HCT116 (cell line): Measurements from ENCODE around the gene HSPA1A. TPM values are rescaled to one million over a fixed set of nuclear protein-coding genes. Genes with fewer than 3 reads are reported as not detected.
"Not testable (repeated sequence)": the region's sequence is repeated elsewhere in the genome, so short reads cannot be mapped to it uniquely, and the experiment has no call there.

ENCODE experiments used
- ATAC-seq: fragments of 200-7000 bp; cut with Tn5 transposase; 2 replicates; pipeline ENCODE4 v1.9.1; 2020; ENCODE audit warnings: mild to moderate bottlenecking, moderate library complexity
- BruUV-seq: library from RNA; stranded (reverse); fragments of 400-500 nt; replicated peaks from 2 replicates; lab custom pipeline; 2021; lab: Mats Ljungman, UMichigan
- CTCF ChIA-PET: fragments of 300-600 bp; sonication (Branson Sonifier 250); formaldehyde crosslinking; loops from one replicate; lab custom pipeline; 2021; ENCODE audit warnings: antibody characterized with exemption; lab: Charles Lee
- POLR2A ChIA-PET: fragments of 300-600, 350-600 bp; sonication (Branson Sonifier 250); formaldehyde crosslinking; loops from one replicate; lab custom pipeline; 2021; ENCODE audit warnings: antibody characterized with exemption; lab: Charles Lee
- RAD21 ChIA-PET, 2 experiments: fragments of 300-600 bp; sonication (Branson Sonifier 250); formaldehyde crosslinking; loops; one replicate each; lab custom pipeline; 2023; ENCODE audit warnings: low total read pairs in 2 of 2; ENCODE audit not compliant: uncharacterized antibody in 2 of 2, unreplicated experiment in 2 of 2, low non-redundant PET in 1 of 2; lab: Charles Lee
- DNase-seq: peaks from one replicate; pipeline ENCODE4 v3.0.0-alpha.2; 2010; ENCODE audit warnings: low read depth, low spot score
- H2AFZ ChIP-seq: fragments of 200-600 bp; shearing (Covaris generic), sonication (generic); 2 replicates; pipeline ENCODE4 v1.6.1; 2017; ENCODE audit warnings: low read depth, mixed run types, mixed read lengths, antibody characterized with exemption, low read length; ENCODE audit not compliant: poor library complexity, severe bottlenecking
- H3K27ac ChIP-seq: 2 replicates; pipeline ENCODE4 v1.5.1; 2012; ENCODE audit warnings: low read depth, low read length
- H3K27me3 ChIP-seq: fragments of 200-600 bp; sonication (generic); 2 replicates; pipeline ENCODE4 v1.6.1; 2016; ENCODE audit warnings: mixed run types, low read length, mixed read lengths; ENCODE audit not compliant: insufficient read depth
- H3K36me3 ChIP-seq, 2 experiments: fragments of 200-500 bp in 1 of 2; fragments of 200-600 bp in 1 of 2; sonication (Bioruptor generic) in 1 of 2; sonication (generic) in 1 of 2; 2 replicates each; pipeline versions ENCODE4 v1.5.1 to v1.6.1; 2014 to 2016; ENCODE audit warnings: low read length in 2 of 2, inconsistent platforms in 1 of 2, mixed read lengths in 1 of 2, mixed run types in 1 of 2; ENCODE audit not compliant: insufficient read depth in 2 of 2, control insufficient read depth in 1 of 2
- H3K4me1 ChIP-seq, 2 experiments: fragments of 200-600 bp in 1 of 2; sonication (generic) in 1 of 2; 2 replicates each; pipeline versions ENCODE4 v1.5.1 to v1.6.1; 2012 to 2017; ENCODE audit warnings: low read length in 2 of 2, inconsistent platforms in 1 of 2, mild to moderate bottlenecking in 1 of 2, mixed read lengths in 1 of 2, mixed run types in 1 of 2, moderate library complexity in 1 of 2; ENCODE audit not compliant: insufficient read depth in 2 of 2, control insufficient read depth in 1 of 2
- H3K4me2 ChIP-seq: fragments of 200-600 bp; sonication (generic); 2 replicates; pipeline ENCODE4 v1.6.1; 2017; ENCODE audit warnings: mixed run types, low read length, mixed read lengths
- H3K4me3 ChIP-seq, 2 experiments: fragments of 200-600 bp in 1 of 2; sonication (generic) in 1 of 2; replicated peaks in 1 of 2; 2 replicates each; pipeline ENCODE4 v1.5.1; 2011 to 2016; ENCODE audit warnings: low read length in 2 of 2, control low read depth in 1 of 2, low read depth in 1 of 2, mild to moderate bottlenecking in 1 of 2, mixed read lengths in 1 of 2, mixed run types in 1 of 2
- H3K79me2 ChIP-seq: fragments of 200-600 bp; sonication (generic); 2 replicates; pipeline ENCODE4 v1.6.1; 2017; ENCODE audit warnings: mild to moderate bottlenecking, mixed run types, low read length, moderate library complexity, mixed read lengths; ENCODE audit not compliant: insufficient read depth
- H3K9ac ChIP-seq: fragments of 200-600 bp; sonication (generic); 2 replicates; pipeline ENCODE4 v1.6.1; 2016; ENCODE audit warnings: low read length, mixed read lengths
- H3K9me2 ChIP-seq: fragments of 200-600 bp; sonication (generic), shearing (Covaris generic); 2 replicates; pipeline ENCODE4 v1.6.1; 2017; ENCODE audit warnings: mixed run types, mild to moderate bottlenecking, moderate library complexity; ENCODE audit not compliant: insufficient read depth
- H3K9me3 ChIP-seq, 2 experiments: fragments of 200-500 bp in 1 of 2; fragments of 200-600 bp in 1 of 2; sonication (Bioruptor generic) in 1 of 2; sonication (generic) in 1 of 2; 2 replicates each; pipeline ENCODE4 v1.6.1; 2014 to 2017; ENCODE audit warnings: low read length in 2 of 2, mixed read lengths in 2 of 2, inconsistent platforms in 1 of 2, low read depth in 1 of 2, mild to moderate bottlenecking in 1 of 2, mixed run types in 1 of 2, moderate library complexity in 1 of 2; ENCODE audit not compliant: control insufficient read depth in 1 of 2, insufficient read depth in 1 of 2
- H4K20me1 ChIP-seq: fragments of 200-600 bp; sonication (generic), shearing (Covaris generic); 2 replicates; pipeline ENCODE4 v1.6.1; 2017; ENCODE audit warnings: mixed run types, mild to moderate bottlenecking, moderate library complexity; ENCODE audit not compliant: insufficient read depth
- ELF1 ChIP-seq: IDR thresholded peaks from 2 replicates; pipeline ENCODE4 v1.6.1; 2012; ENCODE audit warnings: low read depth, borderline replicate concordance
- EZH2 ChIP-seq: fragments of 200-600 bp; sonication (generic); IDR thresholded peaks from 2 replicates; pipeline ENCODE4 v1.6.1; 2017; ENCODE audit warnings: antibody characterized with exemption, mixed run types
- MAX ChIP-seq: IDR thresholded peaks from 2 replicates; pipeline ENCODE4 v1.6.1; 2012
- RAD21 ChIP-seq: IDR thresholded peaks from 2 replicates; pipeline ENCODE4 v1.6.1; 2012; ENCODE audit warnings: low read depth, mild to moderate bottlenecking
- REST ChIP-seq: IDR thresholded peaks from 2 replicates; pipeline ENCODE4 v1.6.1; 2012; ENCODE audit warnings: low read depth
- YY1 ChIP-seq: IDR thresholded peaks from 2 replicates; pipeline ENCODE4 v1.6.1; 2011; ENCODE audit warnings: low read length, low read depth, moderate library complexity, mild to moderate bottlenecking; ENCODE audit not compliant: insufficient replicate concordance; ENCODE audit errors: extremely low read depth
- ZNF274 ChIP-seq: fragments of 200-500 bp; sonication (Bioruptor generic); IDR thresholded peaks from 2 replicates; pipeline ENCODE4 v1.6.1; 2014; ENCODE audit warnings: mild to moderate bottlenecking, low read depth, low read length, inconsistent platforms
- intact Hi-C: fragments of 100-400 bp; cut with micrococcal nuclease; formaldehyde crosslinking; loops from 2 replicates; pipeline ENCODE4 v1.10.0; 2022
- total RNA-seq: library from RNA; stranded (reverse); gene quantifications from one replicate; pipeline ENCODE4 v1.2.1, GENCODE V29; 2021; ENCODE audit not compliant: unreplicated experiment
- TF ChIP-seq, protein P1 (sequence below): IDR thresholded peaks from 2 replicates; pipeline ENCODE4 v1.6.1; 2011; ENCODE audit warnings: mild to moderate bottlenecking, low read length, moderate library complexity; ENCODE audit not compliant: insufficient replicate concordance; ENCODE audit errors: extremely low read depth
- TF ChIP-seq, protein P2 (sequence below), 3 experiments: fragments of 200-600 bp in 1 of 3; sonication (generic) in 1 of 3; IDR thresholded peaks in 2 of 3; conservative IDR thresholded peaks in 1 of 3; 2 replicates each; pipeline ENCODE4 v1.5.1; 2012 to 2017; ENCODE audit warnings: low read depth in 2 of 3, low read length in 2 of 3, antibody characterized with exemption in 1 of 3, borderline replicate concordance in 1 of 3, control low read depth in 1 of 3, mild to moderate bottlenecking in 1 of 3, mixed read lengths in 1 of 3, mixed run types in 1 of 3, moderate library complexity in 1 of 3; ENCODE audit not compliant: insufficient read depth in 1 of 3

HSPA1A gene
- total RNA-seq, 1 experiment from 2014 or later: 5.0 TPM

- Histone ChIP-seq H3K27me3 (no peaks in the 10 kb centered on the region), H3K9me2 (no peaks in the 10 kb centered on the region), H2AFZ (no peak overlapping the region), H3K36me3 (no peaks in the 10 kb centered on the region), H4K20me1 (no peaks in the 10 kb centered on the region), H3K9me3 (no peaks in the 10 kb centered on the region), H3K4me3 (no peak overlapping the region), H3K79me2 (no peaks in the 10 kb centered on the region), H3K4me1 (peaks cover 0 to 10% of the 10 kb centered on the region in 2 experiments; a peak in 2 of 4 replicates), H3K27ac (no peak overlapping the region), H3K4me2 (no peak overlapping the region), H3K9ac (no peak overlapping the region)
- no TSS peak for BruUV-seq
- CTCF ChIA-PET: no interaction called here
- POLR2A ChIA-PET: no interaction called here
- DNase-seq (no peak), ATAC-seq (no peak)
- RAD21 ChIA-PET: no interaction called here
- TF ChIP-seq ZNF274: no peak
- TF ChIP-seq, protein P1, sequence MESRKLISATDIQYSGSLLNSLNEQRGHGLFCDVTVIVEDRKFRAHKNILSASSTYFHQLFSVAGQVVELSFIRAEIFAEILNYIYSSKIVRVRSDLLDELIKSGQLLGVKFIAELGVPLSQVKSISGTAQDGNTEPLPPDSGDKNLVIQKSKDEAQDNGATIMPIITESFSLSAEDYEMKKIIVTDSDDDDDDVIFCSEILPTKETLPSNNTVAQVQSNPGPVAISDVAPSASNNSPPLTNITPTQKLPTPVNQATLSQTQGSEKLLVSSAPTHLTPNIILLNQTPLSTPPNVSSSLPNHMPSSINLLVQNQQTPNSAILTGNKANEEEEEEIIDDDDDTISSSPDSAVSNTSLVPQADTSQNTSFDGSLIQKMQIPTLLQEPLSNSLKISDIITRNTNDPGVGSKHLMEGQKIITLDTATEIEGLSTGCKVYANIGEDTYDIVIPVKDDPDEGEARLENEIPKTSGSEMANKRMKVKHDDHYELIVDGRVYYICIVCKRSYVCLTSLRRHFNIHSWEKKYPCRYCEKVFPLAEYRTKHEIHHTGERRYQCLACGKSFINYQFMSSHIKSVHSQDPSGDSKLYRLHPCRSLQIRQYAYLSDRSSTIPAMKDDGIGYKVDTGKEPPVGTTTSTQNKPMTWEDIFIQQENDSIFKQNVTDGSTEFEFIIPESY: no peak
- TF ChIP-seq RAD21: no peak
- TF ChIP-seq, protein P2, sequence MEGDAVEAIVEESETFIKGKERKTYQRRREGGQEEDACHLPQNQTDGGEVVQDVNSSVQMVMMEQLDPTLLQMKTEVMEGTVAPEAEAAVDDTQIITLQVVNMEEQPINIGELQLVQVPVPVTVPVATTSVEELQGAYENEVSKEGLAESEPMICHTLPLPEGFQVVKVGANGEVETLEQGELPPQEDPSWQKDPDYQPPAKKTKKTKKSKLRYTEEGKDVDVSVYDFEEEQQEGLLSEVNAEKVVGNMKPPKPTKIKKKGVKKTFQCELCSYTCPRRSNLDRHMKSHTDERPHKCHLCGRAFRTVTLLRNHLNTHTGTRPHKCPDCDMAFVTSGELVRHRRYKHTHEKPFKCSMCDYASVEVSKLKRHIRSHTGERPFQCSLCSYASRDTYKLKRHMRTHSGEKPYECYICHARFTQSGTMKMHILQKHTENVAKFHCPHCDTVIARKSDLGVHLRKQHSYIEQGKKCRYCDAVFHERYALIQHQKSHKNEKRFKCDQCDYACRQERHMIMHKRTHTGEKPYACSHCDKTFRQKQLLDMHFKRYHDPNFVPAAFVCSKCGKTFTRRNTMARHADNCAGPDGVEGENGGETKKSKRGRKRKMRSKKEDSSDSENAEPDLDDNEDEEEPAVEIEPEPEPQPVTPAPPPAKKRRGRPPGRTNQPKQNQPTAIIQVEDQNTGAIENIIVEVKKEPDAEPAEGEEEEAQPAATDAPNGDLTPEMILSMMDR (IDR thresholded peaks at IDR 0.05 in 2 of 3, conservative IDR thresholded peaks at IDR 0.05 in 1 of 3; ENCODE audit: borderline replicate concordance in 1 of 3, insufficient read depth in 1 of 3, low read depth in 2 of 3, low read length in 2 of 3): no peak
- no peak for TF ChIP-seq ELF1
- TF ChIP-seq REST: no peak
- no peak for TF ChIP-seq EZH2
- no peak for TF ChIP-seq MAX
- TF ChIP-seq YY1: no peak
- intact Hi-C loops: no loop called here
These were observed 36.1 kb downstream of the HSPA1A start for GRCh38 chr6:31851485-31851832.

- RAD21 ChIA-PET, BruUV-seq, H3K4me3 ChIP-seq, intact Hi-C loops, H3K79me2 ChIP-seq, H3K36me3 ChIP-seq, H3K9me3 ChIP-seq, H3K4me1 ChIP-seq, DNase-seq, H4K20me1 ChIP-seq, H3K9ac ChIP-seq, H3K4me2 ChIP-seq, H3K27me3 ChIP-seq, H3K27ac ChIP-seq, ATAC-seq, H2AFZ ChIP-seq, CTCF ChIA-PET, H3K9me2 ChIP-seq: not testable (repeated sequence)
- POLR2A ChIA-PET: interaction anchor here (0.8 to 1.3 kb wide), 3 partner anchors 8 to 114 kb away, joined by 3 to 8 read pairs (median 5); partner anchors contain the start of gene NEU1
These were observed 36.8 kb downstream of the HSPA1A start for GRCh38 chr6:31851980-31852718.
